ENCODE data around the gene SLC46A1. TPM values are rescaled to one million over a fixed set of nuclear protein-coding genes. Genes with fewer than 3 reads are reported as not detected.
A peak's percentile ranks its signal among the peaks of the same experiment; 100 is the strongest.

The SLC46A1 gene
- 10 to 100 TPM in 1 of 4 donors, 1 to 10 TPM in 3; 1.5 to 17.6 (median 4.7) TPM for total RNA-seq

DNA sequence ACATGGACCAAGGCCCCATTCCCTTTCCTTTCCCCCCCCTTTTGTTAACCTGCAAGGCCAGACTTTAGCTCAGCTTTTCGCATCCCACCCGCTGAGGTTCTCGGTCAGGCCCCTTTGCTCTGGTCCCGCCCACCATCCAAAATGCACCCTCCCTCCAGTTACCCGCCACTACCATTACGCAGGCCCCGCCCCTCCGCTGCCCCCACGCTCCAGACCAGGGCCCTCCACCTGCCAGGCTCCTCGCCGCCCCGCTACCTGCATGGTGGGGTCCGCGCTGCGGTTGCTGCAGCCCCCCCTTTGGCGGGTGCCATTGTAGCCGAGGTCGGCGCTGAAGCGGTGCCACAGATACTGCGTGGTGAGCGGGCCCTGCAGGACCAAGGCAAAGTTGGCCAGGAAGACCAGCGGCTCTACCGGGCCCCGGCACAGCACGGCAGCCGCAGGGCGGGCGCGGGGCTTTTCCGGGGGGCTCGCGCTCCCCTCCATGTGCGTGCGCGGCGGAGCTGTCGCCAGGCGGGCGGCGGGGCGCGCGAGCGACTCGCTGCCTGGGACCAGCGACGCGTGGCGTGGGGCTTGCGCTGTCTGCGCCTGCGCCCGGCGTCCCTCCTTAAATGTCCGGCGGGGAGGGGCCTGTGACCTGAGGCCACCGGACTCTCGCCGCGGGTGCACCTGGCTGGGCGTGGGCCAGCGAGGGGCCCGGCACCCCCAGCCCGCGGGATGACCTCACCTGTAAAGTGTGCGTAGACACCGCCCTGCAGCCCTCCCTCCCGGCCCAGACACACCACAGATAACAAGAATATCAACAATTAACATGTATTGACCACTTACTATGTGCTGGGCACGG is at the start of gene SLC46A1:
SLC46A1 (minus strand) TSS at position 581 of the 841 bp plus-strand sequence; CDS start at position 483, 98 bp downstream.
- no peaks in the 10 kb centered on the region for H3K9me3 ChIP-seq
- peaks cover 0 to 5% of the 10 kb centered on the region in 2 donors for H3K4me1 ChIP-seq
- H3K27ac ChIP-seq, result peak within 1 kb of the TSS; percentile 0 to 72
- peak; percentile 54 to 61 for DNase-seq
- H3K4me3 ChIP-seq, result peak within 1 kb of the TSS; percentile 62 to 86
- no peaks in the 10 kb centered on the region for H3K36me3 ChIP-seq
- no peaks in the 10 kb centered on the region for H3K27me3 ChIP-seq
- TF ChIP-seq CTCF (IDR thresholded peaks at IDR 0.05), result no peak
- TF ChIP-seq POLR2A (IDR thresholded peaks at IDR 0.05), result peak in 1 of 2 donors; percentile 23
- intact Hi-C loops (cut with DNase I; ENCODE audit: low total_unique reads), result no loop called here

GRCh38 chr17:28449859-28450258 is 43.8 kb upstream of the SLC46A1 start:
- intact Hi-C loops (cut with DNase I; ENCODE audit: low total_unique reads), result no loop called here
- Histone ChIP-seq H3K27me3 (no peaks in the 10 kb centered on the region), H3K9me3 (no peaks in the 10 kb centered on the region), H3K27ac (no peak overlapping the region), H3K4me3 (no peak overlapping the region), H3K4me1 (no peaks in the 10 kb centered on the region), H3K36me3 (no peaks in the 10 kb centered on the region)
- no peak for TF ChIP-seq POLR2A (IDR thresholded peaks at IDR 0.05)
- TF ChIP-seq CTCF (IDR thresholded peaks at IDR 0.05), result no peak
- DNase-seq, result no peak

DNA sequence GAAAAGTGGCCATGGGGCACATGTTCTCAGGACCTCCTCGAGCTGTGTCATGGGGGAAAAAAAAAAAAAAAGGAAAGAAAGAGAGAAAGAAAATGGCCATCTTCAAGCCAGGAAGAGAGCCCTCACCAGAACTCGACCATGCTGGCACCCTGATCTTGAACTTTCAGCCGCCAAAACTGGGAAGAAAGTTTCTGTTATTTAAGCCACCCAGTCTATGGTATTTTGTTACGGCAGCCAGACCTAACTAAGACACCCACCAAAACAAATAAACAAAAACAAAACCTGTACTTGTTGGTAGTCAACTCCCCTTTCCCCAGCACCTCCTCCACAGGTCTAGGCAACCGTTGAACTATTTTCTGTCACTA is 41.4 kb upstream of the SLC46A1 start:
- no peak for DNase-seq

GRCh38 chr17:28446716-28447395 is 40.8 kb upstream of the SLC46A1 start:
- no peak for DNase-seq
- H3K27me3 ChIP-seq, result no peaks in the 10 kb centered on the region
- TF ChIP-seq POLR2A (IDR thresholded peaks at IDR 0.05) (no peak), CTCF (IDR thresholded peaks at IDR 0.05) (no peak)
- no peak overlapping the region for H3K4me3 ChIP-seq
- intact Hi-C loops (cut with DNase I; ENCODE audit: low total_unique reads), result no loop called here
- H3K36me3 ChIP-seq, result no peaks in the 10 kb centered on the region
- no peak overlapping the region for H3K27ac ChIP-seq
- H3K9me3 ChIP-seq, result no peaks in the 10 kb centered on the region
- no peaks in the 10 kb centered on the region for H3K4me1 ChIP-seq

More for the DNA sequence above, 41.4 kb upstream of the SLC46A1 start:
- Histone ChIP-seq H3K4me3 (no peak overlapping the region), H3K27me3 (no peaks in the 10 kb centered on the region), H3K27ac (no peak overlapping the region), H3K9me3 (no peaks in the 10 kb centered on the region), H3K4me1 (no peaks in the 10 kb centered on the region), H3K36me3 (no peaks in the 10 kb centered on the region)
- no peak for TF ChIP-seq POLR2A (IDR thresholded peaks at IDR 0.05)
- no peak for TF ChIP-seq CTCF (IDR thresholded peaks at IDR 0.05)
- intact Hi-C loops (cut with DNase I; ENCODE audit: low total_unique reads), result no loop called here

All from uterus (tissue), 4 donors.